Stomach smooth muscle (tissue), 2 donors: ENCODE measurements around the gene SPNS1.

Experiments
- H3K27ac ChIP-seq: one replicate; pipeline ENCODE4 v1.7.0; 2013; ENCODE audit warnings: mild to moderate bottlenecking, low read length, inconsistent platforms
- H3K27me3 ChIP-seq, 2 donors: one replicate each; pipeline ENCODE4 v1.7.0; 2013; ENCODE audit warnings: low read length in 2 of 2; ENCODE audit not compliant: insufficient read depth in 2 of 2, control insufficient read depth in 1 of 2
- H3K36me3 ChIP-seq, 2 donors: one replicate each; pipeline ENCODE4 v1.7.0; 2013; ENCODE audit warnings: low read length in 2 of 2; ENCODE audit not compliant: control insufficient read depth in 2 of 2, insufficient read depth in 2 of 2
- H3K4me1 ChIP-seq: one replicate; pipeline ENCODE4 v1.7.0; 2013; ENCODE audit warnings: low read length; ENCODE audit not compliant: control insufficient read depth, insufficient read depth
- H3K4me3 ChIP-seq, 2 donors: one replicate each; pipeline ENCODE4 v1.7.0; 2013; ENCODE audit warnings: low read length in 2 of 2
- H3K9ac ChIP-seq, 2 donors: one replicate each; pipeline ENCODE4 v1.7.0; 2013; ENCODE audit warnings: low read length in 2 of 2, mild to moderate bottlenecking in 1 of 2
- H3K9me3 ChIP-seq, 2 donors: one replicate each; pipeline ENCODE4 v1.7.0; 2013; ENCODE audit warnings: low read length in 2 of 2; ENCODE audit not compliant: control insufficient read depth in 2 of 2
- donor health status: healthy.
- donor health status: Pancreatic carcinoma.

Gene SPNS1

DNA sequence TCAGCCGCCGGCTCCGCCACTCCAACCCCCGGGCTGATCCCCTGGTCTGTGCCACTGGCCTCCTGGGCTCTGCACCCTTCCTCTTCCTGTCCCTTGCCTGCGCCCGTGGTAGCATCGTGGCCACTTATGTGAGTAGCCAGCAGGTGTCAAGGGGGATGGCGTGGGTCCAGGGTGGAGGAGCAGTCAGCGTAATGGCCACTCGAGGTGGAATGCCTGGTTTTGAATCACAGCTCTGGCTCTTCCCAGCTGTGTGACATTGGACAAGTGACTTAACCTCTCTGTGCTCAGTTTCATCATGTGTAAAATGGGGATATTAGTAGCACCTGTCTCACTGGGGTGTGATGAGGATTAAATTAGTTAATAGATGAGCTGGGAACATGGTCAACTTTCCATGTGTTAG is 7.8 kb downstream of the SPNS1 start:
- H3K27ac ChIP-seq, result no peak overlapping the region
- no peaks in the 10 kb centered on the region for H3K27me3 ChIP-seq
- H3K9ac ChIP-seq, result no peak overlapping the region
- H3K9me3 ChIP-seq, result peaks cover 0 to 6% of the 10 kb centered on the region in 2 donors
- no peak overlapping the region for H3K4me3 ChIP-seq
- peaks cover 36 to 52% of the 10 kb centered on the region in 2 donors for H3K36me3 ChIP-seq
- no peaks in the 10 kb centered on the region for H3K4me1 ChIP-seq

DNA sequence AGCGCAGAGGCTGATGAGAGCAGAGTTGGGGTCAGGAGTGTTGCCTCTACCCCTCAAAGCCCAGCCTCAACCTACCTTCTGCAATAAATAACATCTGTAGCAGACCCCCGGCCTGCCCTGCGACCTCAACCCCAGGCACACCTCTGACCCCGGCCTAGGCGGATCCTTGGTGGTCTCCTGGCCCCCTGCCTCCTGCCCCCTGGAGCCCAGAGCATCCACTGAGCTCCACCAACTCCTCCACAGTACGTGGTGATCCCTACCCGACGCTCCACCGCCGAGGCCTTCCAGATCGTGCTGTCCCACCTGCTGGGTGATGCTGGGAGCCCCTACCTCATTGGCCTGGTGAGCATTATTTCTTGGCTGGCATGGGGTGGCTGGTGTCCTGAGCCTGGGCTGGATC is 8.4 kb downstream of the SPNS1 start:
- H3K9me3 ChIP-seq, result peaks cover 0 to 6% of the 10 kb centered on the region in 2 donors
- no peak overlapping the region for H3K27ac ChIP-seq
- peaks cover 36 to 50% of the 10 kb centered on the region in 2 donors for H3K36me3 ChIP-seq
- H3K27me3 ChIP-seq, result no peaks in the 10 kb centered on the region
- H3K9ac ChIP-seq, result no peak overlapping the region
- no peaks in the 10 kb centered on the region for H3K4me1 ChIP-seq
- no peak overlapping the region for H3K4me3 ChIP-seq

DNA sequence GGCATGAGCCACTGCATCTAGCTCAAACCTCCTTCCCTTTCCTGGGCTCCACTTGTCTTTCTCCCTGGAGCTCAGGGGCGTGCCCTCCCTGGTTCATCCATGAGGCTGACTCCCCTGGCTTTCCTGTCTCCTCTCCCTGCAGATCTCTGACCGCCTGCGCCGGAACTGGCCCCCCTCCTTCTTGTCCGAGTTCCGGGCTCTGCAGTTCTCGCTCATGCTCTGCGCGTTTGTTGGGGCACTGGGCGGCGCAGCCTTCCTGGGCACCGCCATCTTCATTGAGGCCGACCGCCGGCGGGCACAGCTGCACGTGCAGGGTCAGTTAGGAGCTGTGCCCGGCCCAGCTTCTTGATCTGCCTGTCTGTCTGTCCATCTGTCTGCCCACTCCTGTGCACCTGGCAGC is 9.1 kb downstream of the SPNS1 start:
- Histone ChIP-seq H3K9me3 (peaks cover 0 to 6% of the 10 kb centered on the region in 2 donors), H3K27me3 (no peaks in the 10 kb centered on the region), H3K9ac (no peak overlapping the region), H3K36me3 (peaks cover 32 to 46% of the 10 kb centered on the region in 2 donors), H3K27ac (no peak overlapping the region), H3K4me3 (no peak overlapping the region), H3K4me1 (no peaks in the 10 kb centered on the region)

DNA sequence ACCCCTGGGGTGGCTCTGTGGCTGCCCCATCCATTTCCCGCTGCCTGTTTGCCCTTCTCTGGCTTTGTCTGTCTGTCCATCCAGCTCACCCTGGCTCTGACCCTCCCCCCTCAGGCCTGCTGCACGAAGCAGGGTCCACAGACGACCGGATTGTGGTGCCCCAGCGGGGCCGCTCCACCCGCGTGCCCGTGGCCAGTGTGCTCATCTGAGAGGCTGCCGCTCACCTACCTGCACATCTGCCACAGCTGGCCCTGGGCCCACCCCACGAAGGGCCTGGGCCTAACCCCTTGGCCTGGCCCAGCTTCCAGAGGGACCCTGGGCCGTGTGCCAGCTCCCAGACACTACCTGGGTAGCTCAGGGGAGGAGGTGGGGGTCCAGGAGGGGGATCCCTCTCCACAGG is 9.5 kb downstream of the SPNS1 start:
- Histone ChIP-seq H3K4me3 (no peak overlapping the region), H3K27ac (no peak overlapping the region), H3K36me3 (peaks cover 32 to 44% of the 10 kb centered on the region in 2 donors)

DNA sequence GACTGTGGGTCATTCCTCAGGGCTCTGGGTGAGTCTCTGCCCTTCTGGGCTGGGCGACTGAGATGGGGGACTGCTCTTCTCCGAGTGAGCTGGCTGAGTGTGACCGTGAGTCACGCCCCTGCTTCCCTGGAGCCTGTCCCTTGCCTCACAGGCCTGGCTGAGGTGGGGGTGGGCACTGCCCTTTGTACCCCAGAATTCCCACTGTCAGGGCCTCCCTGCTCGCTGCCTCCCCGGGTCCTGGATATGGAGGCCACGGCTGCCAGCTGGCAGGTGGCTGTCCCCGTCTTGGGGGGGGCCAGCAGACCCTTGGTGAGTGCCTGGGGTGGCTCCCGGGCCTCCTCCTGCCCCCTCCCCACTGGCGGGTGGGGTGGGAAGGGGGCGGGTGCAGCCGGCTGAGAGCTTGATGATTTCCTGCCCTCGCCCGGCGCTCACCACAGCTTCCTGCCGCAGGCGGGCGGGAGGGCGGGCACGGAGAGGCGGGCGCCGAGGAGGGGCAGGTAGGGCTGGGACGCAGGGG is 10.1 kb downstream of the SPNS1 start, which contains the start of gene LAT:
LAT (plus strand) TSS at position 434 of the 517 bp plus-strand sequence. CDS start 366 bp downstream, outside the sequence.
- H3K36me3 ChIP-seq, result peaks cover 29 to 41% of the 10 kb centered on the region in 2 donors
- H3K4me1 ChIP-seq, result no peaks in the 10 kb centered on the region
- no peak within 1 kb of the TSS for H3K9ac ChIP-seq
- no peak within 1 kb of the TSS for H3K4me3 ChIP-seq
- H3K27me3 ChIP-seq, result no peaks in the 10 kb centered on the region
- peaks cover 0 to 6% of the 10 kb centered on the region in 2 donors for H3K9me3 ChIP-seq
- no peak within 1 kb of the TSS for H3K27ac ChIP-seq

More for the DNA sequence above, 9.5 kb downstream of the SPNS1 start:
- H3K27me3 ChIP-seq, result no peaks in the 10 kb centered on the region
- H3K4me1 ChIP-seq, result no peaks in the 10 kb centered on the region
- no peak overlapping the region for H3K9ac ChIP-seq
- peaks cover 0 to 6% of the 10 kb centered on the region in 2 donors for H3K9me3 ChIP-seq

DNA sequence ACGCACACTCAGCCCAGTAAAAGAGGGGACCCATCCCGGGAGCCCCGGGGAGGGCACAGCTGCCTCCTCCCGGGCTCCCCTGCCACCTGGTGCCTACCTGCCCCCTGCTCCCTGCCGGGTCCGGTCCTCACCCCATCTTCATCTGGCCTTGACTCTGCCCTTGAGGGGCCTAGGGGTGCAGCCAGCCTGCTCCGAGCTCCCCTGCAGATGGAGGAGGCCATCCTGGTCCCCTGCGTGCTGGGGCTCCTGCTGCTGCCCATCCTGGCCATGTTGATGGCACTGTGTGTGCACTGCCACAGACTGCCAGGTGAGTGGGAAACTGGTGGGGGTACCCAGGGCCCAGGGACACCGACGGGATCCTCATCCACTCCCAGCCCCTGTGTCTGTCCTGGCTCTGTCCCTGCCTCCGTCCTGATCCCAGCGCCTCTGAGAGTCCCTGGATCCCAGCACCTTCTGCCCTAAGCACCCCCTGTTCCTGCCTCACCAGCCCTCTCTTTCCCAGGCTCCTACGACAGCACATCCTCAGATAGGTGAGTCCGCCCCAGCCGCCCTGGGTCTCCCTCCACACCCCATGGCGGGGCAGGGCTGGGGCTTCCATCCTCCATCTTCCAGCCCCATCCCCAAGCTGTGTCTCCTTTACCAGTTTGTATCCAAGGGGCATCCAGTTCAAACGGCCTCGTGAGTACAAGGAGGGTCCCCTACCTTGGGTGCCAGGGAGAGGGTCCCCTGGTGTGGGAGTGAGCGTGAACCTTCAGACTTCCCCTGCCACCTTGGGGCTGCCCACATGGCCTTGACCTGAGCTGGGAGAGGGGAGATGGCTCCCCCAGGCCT is 10.8 kb downstream of the SPNS1 start:
- H3K9ac ChIP-seq, result no peak overlapping the region
- H3K4me3 ChIP-seq, result no peak overlapping the region
- no peaks in the 10 kb centered on the region for H3K27me3 ChIP-seq
- peaks cover 0 to 6% of the 10 kb centered on the region in 2 donors for H3K9me3 ChIP-seq
- H3K4me1 ChIP-seq, result no peaks in the 10 kb centered on the region
- H3K36me3 ChIP-seq, result peaks cover 34 to 44% of the 10 kb centered on the region in 2 donors
- H3K27ac ChIP-seq, result no peak overlapping the region

DNA sequence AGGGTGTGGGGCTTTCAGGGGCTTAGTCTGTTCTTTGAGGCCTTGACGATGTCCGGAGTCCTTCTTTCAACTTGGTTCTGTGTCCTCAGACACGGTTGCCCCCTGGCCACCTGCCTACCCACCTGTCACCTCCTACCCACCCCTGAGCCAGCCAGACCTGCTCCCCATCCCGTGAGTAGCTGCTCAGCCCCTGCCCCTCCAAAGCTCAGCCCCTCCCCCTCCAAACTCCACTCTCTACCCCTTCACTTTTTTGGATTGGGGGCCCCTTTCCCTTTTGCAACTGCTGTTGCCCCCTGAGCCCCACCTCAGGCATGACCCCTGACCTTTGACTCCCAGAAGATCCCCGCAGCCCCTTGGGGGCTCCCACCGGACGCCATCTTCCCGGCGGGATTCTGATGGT is 11.5 kb downstream of the SPNS1 start:
- peaks cover 31 to 41% of the 10 kb centered on the region in 2 donors for H3K36me3 ChIP-seq
- peaks cover 0 to 6% of the 10 kb centered on the region in 2 donors for H3K9me3 ChIP-seq
- no peaks in the 10 kb centered on the region for H3K27me3 ChIP-seq
- no peak overlapping the region for H3K27ac ChIP-seq
- no peak overlapping the region for H3K9ac ChIP-seq
- no peaks in the 10 kb centered on the region for H3K4me1 ChIP-seq
- H3K4me3 ChIP-seq, result no peak overlapping the region

- Histone ChIP-seq H3K9ac (no peak overlapping the region), H3K9me3 (peaks cover 0 to 6% of the 10 kb centered on the region in 2 donors), H3K27me3 (no peaks in the 10 kb centered on the region), H3K36me3 (peaks cover 31 to 37% of the 10 kb centered on the region in 2 donors), H3K27ac (no peak overlapping the region), H3K4me1 (no peaks in the 10 kb centered on the region), H3K4me3 (no peak overlapping the region)
Observed at GRCh38 chr16:28986492-28986891, 11.9 kb downstream of the SPNS1 start.

DNA sequence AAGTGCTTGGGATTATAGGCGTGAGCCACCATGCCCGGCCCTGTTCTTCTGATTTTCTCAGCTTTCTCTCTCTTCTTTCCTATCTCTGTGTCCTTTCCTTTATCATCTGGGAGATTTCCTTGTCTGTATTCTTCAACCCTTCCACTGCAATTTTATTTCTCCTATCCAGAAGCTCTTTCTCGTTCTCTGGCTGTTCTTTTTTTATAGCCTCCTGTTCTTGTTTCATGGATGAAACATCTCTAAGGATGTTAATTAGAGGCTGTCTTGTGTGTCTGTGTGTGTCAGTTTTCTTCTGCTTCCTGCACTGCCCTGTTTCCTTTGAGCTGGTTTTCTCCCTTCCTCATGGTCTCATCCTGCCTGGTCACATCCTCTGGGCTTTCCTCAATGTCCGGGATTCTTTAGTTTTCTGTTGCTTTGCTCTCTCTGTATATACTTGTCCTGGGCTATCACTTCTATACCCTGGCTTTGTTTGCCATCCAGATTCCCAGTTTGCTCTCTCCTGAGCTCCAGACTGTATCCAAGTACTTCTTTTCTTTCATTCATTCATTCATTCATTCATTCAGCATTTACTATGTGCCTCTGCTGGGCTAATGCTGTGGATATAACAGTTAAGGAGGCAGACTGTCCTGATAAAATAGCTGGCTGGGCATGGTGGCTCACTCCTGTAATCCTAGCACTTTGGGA is 12.7 kb downstream of the SPNS1 start:
- Histone ChIP-seq H3K4me1 (no peaks in the 10 kb centered on the region), H3K36me3 (peaks cover 30 to 34% of the 10 kb centered on the region in 2 donors), H3K27ac (no peak overlapping the region)

DNA sequence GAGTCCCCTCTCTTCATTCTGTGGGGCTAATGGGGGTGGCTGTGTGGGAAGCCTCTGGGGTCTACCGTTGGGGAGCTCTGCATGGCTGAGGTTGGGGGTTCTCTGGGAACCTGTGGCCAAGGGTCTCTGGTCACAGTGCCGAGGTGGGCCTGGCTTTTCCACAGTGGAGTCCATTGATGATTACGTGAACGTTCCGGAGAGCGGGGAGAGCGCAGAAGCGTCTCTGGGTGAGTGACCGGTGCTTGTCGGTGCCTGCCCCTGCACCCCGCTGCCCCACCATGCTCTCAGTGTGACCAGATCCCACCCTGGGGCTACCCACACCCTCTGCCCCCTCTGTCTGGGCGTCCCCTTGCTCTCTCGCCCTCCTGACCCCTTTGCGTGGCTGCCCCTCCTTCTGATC is 14.8 kb downstream of the SPNS1 start:
- no peak overlapping the region for H3K9ac ChIP-seq
- H3K9me3 ChIP-seq, result peaks cover 0 to 6% of the 10 kb centered on the region in 2 donors
- no peak overlapping the region for H3K4me3 ChIP-seq
- peaks cover 16 to 19% of the 10 kb centered on the region in 2 donors for H3K36me3 ChIP-seq
- H3K27me3 ChIP-seq, result no peaks in the 10 kb centered on the region
- H3K4me1 ChIP-seq, result no peaks in the 10 kb centered on the region
- H3K27ac ChIP-seq, result no peak overlapping the region

More for the DNA sequence above, 12.7 kb downstream of the SPNS1 start:
- peaks cover 0 to 6% of the 10 kb centered on the region in 2 donors for H3K9me3 ChIP-seq
- no peaks in the 10 kb centered on the region for H3K27me3 ChIP-seq
- H3K4me3 ChIP-seq, result no peak overlapping the region
- no peak overlapping the region for H3K9ac ChIP-seq
